WTC11 (cell line): ENCODE measurements around the gene TIMM10. TPM values are rescaled to one million over a fixed set of nuclear protein-coding genes. Genes with fewer than 3 reads are reported as not detected.
A peak's percentile ranks its signal among the peaks of the same experiment; 100 is the strongest.

Source experiments
- ATAC-seq: fragments of 200-7000 bp; cut with Tn5 transposase; 2 replicates; pipeline ENCODE4 v1.10.0; 2021; ENCODE audit warnings: mild to moderate bottlenecking, moderate library complexity
- CTCF ChIA-PET: fragments of 300-600 bp; sonication (Branson Sonifier 250); formaldehyde crosslinking; loops from one replicate; lab custom pipeline; 2021; ENCODE audit warnings: antibody characterized with exemption; lab: Charles Lee
- POLR2A ChIA-PET: fragments of 350-600 bp; sonication (Branson Sonifier 250); formaldehyde crosslinking; loops from one replicate; lab custom pipeline; 2021; ENCODE audit warnings: antibody characterized with exemption; lab: Charles Lee
- DNase-seq: peaks from one replicate; pipeline ENCODE4 v3.0.0; 2021; ENCODE audit warnings: low spot score
- H3K27ac Mint-ChIP-seq: 2 replicates; pipeline ENCODE4 v1.8.0; 2021; ENCODE audit warnings: mixed read lengths
- H3K27me3 Mint-ChIP-seq: 2 replicates; pipeline ENCODE4 v1.8.0; 2021; ENCODE audit warnings: low read depth, mild to moderate bottlenecking, moderate library complexity, mixed read lengths
- H3K36me3 Mint-ChIP-seq: 2 replicates; pipeline ENCODE4 v1.8.0; 2021; ENCODE audit warnings: mixed read lengths
- H3K4me1 Mint-ChIP-seq: 2 replicates; pipeline ENCODE4 v1.8.0; 2022; ENCODE audit warnings: mixed read lengths
- H3K4me3 Mint-ChIP-seq: 2 replicates; pipeline ENCODE4 v1.8.0; 2021; ENCODE audit warnings: mild to moderate bottlenecking, moderate library complexity, mixed read lengths
- H3K9me3 Mint-ChIP-seq: 2 replicates; pipeline ENCODE4 v1.8.0; 2021; ENCODE audit warnings: mixed read lengths
- CREM ChIP-seq: sonication (generic); formaldehyde crosslinking; IDR thresholded peaks from 2 replicates; pipeline ENCODE4 v1.8.1; 2022; ENCODE audit warnings: mild to moderate bottlenecking, missing genetic modification reagents, moderate library complexity
- E2F1 ChIP-seq: sonication (generic); formaldehyde crosslinking; IDR thresholded peaks from 2 replicates; pipeline ENCODE4 v1.8.0; 2022; ENCODE audit warnings: mild to moderate bottlenecking, missing genetic modification reagents
- ELF4 ChIP-seq: sonication (generic); formaldehyde crosslinking; IDR thresholded peaks from 2 replicates; pipeline ENCODE4 v1.8.1; 2022; ENCODE audit warnings: low read depth, mild to moderate bottlenecking, moderate library complexity, missing genetic modification reagents
- ETV6 ChIP-seq: sonication (generic); formaldehyde crosslinking; IDR thresholded peaks from 2 replicates; pipeline ENCODE4 v1.8.1; 2022; ENCODE audit warnings: mild to moderate bottlenecking, missing genetic modification reagents
- HMGXB4 ChIP-seq: sonication (generic); formaldehyde crosslinking; IDR thresholded peaks from 2 replicates; pipeline ENCODE4 v1.8.1; 2023; ENCODE audit warnings: mild to moderate bottlenecking, moderate library complexity, missing genetic modification reagents
- KAT7 ChIP-seq: sonication (generic); formaldehyde crosslinking; IDR thresholded peaks from 2 replicates; pipeline ENCODE4 v1.8.1; 2023; ENCODE audit warnings: missing genetic modification reagents, mild to moderate bottlenecking, borderline replicate concordance
- NFE2L1 ChIP-seq: sonication (generic); formaldehyde crosslinking; IDR thresholded peaks from 2 replicates; pipeline ENCODE4 v1.8.1; 2023; ENCODE audit warnings: missing genetic modification reagents
- NR2C2 ChIP-seq: sonication (generic); formaldehyde crosslinking; IDR thresholded peaks from 2 replicates; pipeline ENCODE4 v1.8.0; 2022; ENCODE audit warnings: mild to moderate bottlenecking, missing genetic modification reagents
- PRRX2 ChIP-seq: fragments of 250-450 bp; sonication (Bioruptor Pico); IDR thresholded peaks from 2 replicates; pipeline ENCODE4 v1.8.0; 2021; ENCODE audit warnings: mild to moderate bottlenecking
- RORB ChIP-seq: fragments of 250-450 bp; sonication (Bioruptor Pico); IDR thresholded peaks from 2 replicates; pipeline ENCODE4 v1.9.0; 2021; ENCODE audit warnings: mild to moderate bottlenecking
- STAT6 ChIP-seq: sonication (generic); formaldehyde crosslinking; conservative IDR thresholded peaks from 2 replicates; pipeline ENCODE4 v1.8.1; 2023; ENCODE audit warnings: mild to moderate bottlenecking, low read depth, missing genetic modification reagents, moderate library complexity
- TEAD1 ChIP-seq: sonication (generic); formaldehyde crosslinking; IDR thresholded peaks from 2 replicates; pipeline ENCODE4 v1.8.0; 2022; ENCODE audit warnings: mild to moderate bottlenecking, missing genetic modification reagents
- ZBTB43 ChIP-seq: sonication (generic); formaldehyde crosslinking; IDR thresholded peaks from 2 replicates; pipeline ENCODE4 v1.8.1; 2023; ENCODE audit warnings: mild to moderate bottlenecking, missing genetic modification reagents
- ZNF423 ChIP-seq: fragments of 250-450 bp; sonication (Bioruptor Pico); IDR thresholded peaks from 2 replicates; pipeline ENCODE4 v2.1.2; 2022; ENCODE audit warnings: mild to moderate bottlenecking, moderate library complexity
- ZNF532 ChIP-seq: fragments of 250-450 bp; sonication (Bioruptor Pico); IDR thresholded peaks from 2 replicates; pipeline ENCODE4 v1.9.0; 2021; ENCODE audit warnings: mild to moderate bottlenecking, borderline replicate concordance
- total RNA-seq: library from RNA; stranded (reverse); gene quantifications from 3 replicates; pipeline ENCODE4 v1.2.3, GENCODE V29; 2021
- TF ChIP-seq, protein P1 (sequence below): sonication (generic); formaldehyde crosslinking; IDR thresholded peaks from 2 replicates; pipeline ENCODE4 v1.8.0; 2022; ENCODE audit warnings: mild to moderate bottlenecking, missing genetic modification reagents
- TF ChIP-seq, protein P2 (sequence below): sonication (generic); formaldehyde crosslinking; IDR thresholded peaks from 2 replicates; pipeline ENCODE4 v1.8.0; 2022; ENCODE audit warnings: mild to moderate bottlenecking, missing genetic modification reagents

Gene TIMM10
- total RNA-seq, 1 experiment from 2014 or later: 92.8 TPM

DNA sequence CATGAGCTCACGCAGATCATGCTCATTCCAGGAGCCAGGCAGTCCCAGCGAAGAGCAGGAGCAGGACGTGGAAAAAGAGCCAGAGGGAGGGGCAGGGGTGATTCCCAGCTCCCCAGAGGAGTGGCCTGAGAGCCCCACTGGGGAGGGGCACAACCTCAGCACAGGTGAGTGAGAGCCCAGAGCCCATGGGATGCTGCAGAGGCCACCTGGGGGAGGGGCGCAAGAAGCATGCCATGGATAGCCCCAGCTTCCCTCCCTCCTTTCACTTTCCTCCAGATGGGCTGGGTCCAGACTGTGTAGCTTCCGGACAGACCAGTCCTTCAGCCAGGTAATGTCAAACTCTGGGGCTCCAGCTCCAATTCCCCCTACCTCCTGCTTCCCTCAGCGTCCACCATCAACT lies 13.0 kb upstream of the TIMM10 start:
- CTCF ChIA-PET: interaction anchor here (0.8 to 2.7 kb wide), 10 partner anchors 13 to 101 kb away, joined by 3 to 12 read pairs (median 4); partner anchors contain the start of genes RTN4RL2, TIMM10 and UBE2L6
- POLR2A ChIA-PET: interaction anchor here (0.9 to 1.9 kb wide), 3 partner anchors 24 to 108 kb away, joined by 3 to 5 read pairs (median 5); partner anchors contain the start of gene UBE2L6
- peak; percentile 41 for DNase-seq

DNA sequence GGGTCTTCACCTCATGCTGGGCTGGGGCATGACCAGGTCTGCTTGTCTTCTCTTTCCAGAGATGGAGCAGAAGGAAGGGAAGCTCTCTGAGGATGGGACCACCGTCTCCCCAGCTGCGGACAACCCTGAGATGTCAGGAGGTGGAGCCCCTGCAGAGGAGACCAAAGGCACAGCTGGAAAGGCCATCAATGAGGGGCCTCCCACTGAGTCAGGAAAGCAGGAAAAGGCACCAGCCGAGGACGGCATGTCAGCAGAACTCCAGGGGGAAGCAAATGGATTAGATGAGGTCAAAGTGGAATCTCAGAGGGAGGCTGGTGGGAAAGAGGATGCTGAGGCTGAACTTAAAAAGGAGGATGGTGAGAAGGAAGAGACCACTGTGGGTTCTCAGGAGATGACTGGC lies 12.0 kb upstream of the TIMM10 start:
- peaks cover 26% of the 10 kb centered on the region for H3K4me1 Mint-ChIP-seq
- DNase-seq: no peak
- no peak for ATAC-seq
- H3K27ac Mint-ChIP-seq: no peak overlapping the region
- H3K9me3 Mint-ChIP-seq: no peaks in the 10 kb centered on the region
- ChIA-PET CTCF (interaction anchor here (0.8 to 2.7 kb wide), 5 partner anchors 25 to 102 kb away, joined by 3 to 10 read pairs (median 5); partner anchors contain the start of gene UBE2L6), POLR2A (interaction anchor here (1.5 kb wide), 1 partner anchor 102 kb away, joined by 5 read pairs; no protein-coding TSS in a partner anchor)
- TF ChIP-seq ZNF423 (peak; percentile 91), HMGXB4 (CRISPR knock-in tag) (no peak), E2F1 (CRISPR knock-in tag) (no peak), ZBTB43 (CRISPR knock-in tag) (no peak), PRRX2 (no peak), ZNF532 (CRISPR knock-in tag) (no peak)
- TF ChIP-seq, protein P1, sequence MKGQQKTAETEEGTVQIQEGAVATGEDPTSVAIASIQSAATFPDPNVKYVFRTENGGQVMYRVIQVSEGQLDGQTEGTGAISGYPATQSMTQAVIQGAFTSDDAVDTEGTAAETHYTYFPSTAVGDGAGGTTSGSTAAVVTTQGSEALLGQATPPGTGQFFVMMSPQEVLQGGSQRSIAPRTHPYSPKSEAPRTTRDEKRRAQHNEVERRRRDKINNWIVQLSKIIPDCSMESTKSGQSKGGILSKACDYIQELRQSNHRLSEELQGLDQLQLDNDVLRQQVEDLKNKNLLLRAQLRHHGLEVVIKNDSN (CRISPR knock-in tag): no peak
- peaks cover 3% of the 10 kb centered on the region for H3K27me3 Mint-ChIP-seq
- no peak overlapping the region for H3K4me3 Mint-ChIP-seq
- H3K36me3 Mint-ChIP-seq: no peaks in the 10 kb centered on the region

More for the DNA sequence above, 13.0 kb upstream of the TIMM10 start:
- no peak overlapping the region for H3K4me3 Mint-ChIP-seq
- H3K9me3 Mint-ChIP-seq: no peaks in the 10 kb centered on the region
- H3K4me1 Mint-ChIP-seq: peaks cover 20% of the 10 kb centered on the region
- H3K36me3 Mint-ChIP-seq: no peaks in the 10 kb centered on the region
- H3K27ac Mint-ChIP-seq: no peak overlapping the region
- TF ChIP-seq NFE2L1 (CRISPR knock-in tag) (0 out of 2 replicates have a peak, but pooled peaks have one; percentile 50), ETV6 (CRISPR knock-in tag) (no peak)
- ATAC-seq: peak; percentile 65
- peaks cover under 1% of the 10 kb centered on the region for H3K27me3 Mint-ChIP-seq

DNA sequence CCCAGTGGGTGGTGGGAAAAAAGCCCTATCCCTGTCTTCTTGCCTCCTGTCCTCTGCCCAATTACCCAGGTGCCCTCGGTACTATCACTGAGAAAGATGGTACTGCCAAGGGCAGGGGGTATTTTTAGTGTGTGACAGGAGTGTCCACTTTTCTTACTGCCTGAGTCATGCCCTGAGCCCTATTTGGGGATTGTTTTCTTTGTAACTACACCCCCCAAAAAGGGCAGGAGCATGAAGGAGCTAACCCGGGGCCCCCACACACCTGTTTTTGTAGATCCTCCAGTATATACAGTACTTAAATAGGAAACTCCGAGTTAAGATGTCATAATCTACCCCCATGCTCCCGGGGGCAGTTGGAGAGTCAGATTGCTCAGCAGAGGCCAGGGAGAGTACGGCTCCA lies 10.6 kb upstream of the TIMM10 start:
- Mint-ChIP-seq H3K4me1 (peaks cover 31% of the 10 kb centered on the region), H3K4me3 (no peak overlapping the region), H3K27me3 (peaks cover 3% of the 10 kb centered on the region), H3K9me3 (no peaks in the 10 kb centered on the region), H3K27ac (no peak overlapping the region), H3K36me3 (no peaks in the 10 kb centered on the region)
- CTCF ChIA-PET: interaction anchor here (1.0 to 1.2 kb wide), 3 partner anchors 48 to 195 kb away, joined by 4 to 7 read pairs (median 5); no protein-coding TSS in a partner anchor
- POLR2A ChIA-PET: no interaction called here
- ATAC-seq: no peak
- no peak for DNase-seq
- TF ChIP-seq ETV6 (CRISPR knock-in tag) (no peak), STAT6 (CRISPR knock-in tag) (no peak), CREM (CRISPR knock-in tag) (no peak), TEAD1 (no peak), RORB (CRISPR knock-in tag) (no peak), ELF4 (CRISPR knock-in tag) (no peak), KAT7 (CRISPR knock-in tag) (no peak), ZNF423 (no peak), NR2C2 (CRISPR knock-in tag) (no peak)
- TF ChIP-seq, protein P2, sequence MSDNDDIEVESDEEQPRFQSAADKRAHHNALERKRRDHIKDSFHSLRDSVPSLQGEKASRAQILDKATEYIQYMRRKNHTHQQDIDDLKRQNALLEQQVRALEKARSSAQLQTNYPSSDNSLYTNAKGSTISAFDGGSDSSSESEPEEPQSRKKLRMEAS (CRISPR knock-in tag): no peak
